ENCODE results near the gene EBNA1BP2. TPM values are rescaled to one million over a fixed set of nuclear protein-coding genes. Genes with fewer than 3 reads are reported as not detected.
A peak's percentile ranks its signal among the peaks of the same experiment; 100 is the strongest.

The EBNA1BP2 gene
- total and polyA plus RNA-seq, 2 of the 13 experiments (the other 11 are each of a cell fraction or from before 2014, with no cell fraction given), result 27.1 to 102 TPM

GRCh38 chr1:43171876-43172526 lies at the start of gene EBNA1BP2, which contains the start of gene CFAP57 (continued):
- TF ChIP-seq ZNF784 (CRISPR knock-in tag; IDR thresholded peaks at IDR 0.05; ENCODE audit: borderline replicate concordance) (no peak), HOXA7 (CRISPR knock-in tag; IDR thresholded peaks at IDR 0.05) (no peak), ZNF234 (CRISPR knock-in tag; conservative IDR thresholded peaks at IDR 0.05) (no peak), KAT8 (CRISPR knock-in tag; IDR thresholded peaks at IDR 0.05) (peak; percentile 94), HMGXB4 (CRISPR knock-in tag; IDR thresholded peaks at IDR 0.05; ENCODE audit: borderline replicate concordance in 1 of 2, low read depth in 1 of 2) (peak in 1 of 2 experiments; percentile 55; a peak in 1 of 4 replicates), KMT2A (CRISPR knock-in tag; IDR thresholded peaks at IDR 0.05) (peak; percentile 76), AHDC1 (CRISPR knock-in tag; IDR thresholded peaks at IDR 0.05; ENCODE audit: borderline replicate concordance) (no peak), SP4 (CRISPR knock-in tag; IDR thresholded peaks at IDR 0.05) (peak; percentile 51; the same call in 1 of the 2 replicates), ZBTB43 (CRISPR knock-in tag; conservative IDR thresholded peaks at IDR 0.05) (no peak), ZBTB39 (CRISPR knock-in tag; IDR thresholded peaks at IDR 0.05) (peak; percentile 47; the same call in 1 of the 2 replicates), HNRNPH1 (optimal IDR thresholded peaks at IDR 0.05; ENCODE audit: low read depth, low read length) (no peak), ZNF20 (CRISPR knock-in tag; IDR thresholded peaks at IDR 0.05) (no peak), SAP130 (CRISPR knock-in tag; IDR thresholded peaks at IDR 0.05; ENCODE audit: low read depth) (peak; percentile 99), SALL1 (CRISPR knock-in tag; IDR thresholded peaks at IDR 0.05) (peak; percentile 74), ZNF660 (CRISPR knock-in tag; IDR thresholded peaks at IDR 0.05; ENCODE audit: borderline replicate concordance, low read depth) (no peak)
